Cardiac septum (tissue), 1 donor: ENCODE measurements around the gene KCND3. TPM values are rescaled to one million over a fixed set of nuclear protein-coding genes. Genes with fewer than 3 reads are reported as not detected.

ENCODE experiments used
- DNase-seq: peaks from one replicate; pipeline ENCODE4 v3.0.0-alpha.2; 2020; ENCODE audit warnings: low spot score
- intact Hi-C: fragments of 100-400 bp; cut with DNase I; formaldehyde crosslinking; loops from one replicate; pipeline ENCODE4 v1.14.0; 2022
- total RNA-seq: library from RNA; stranded (reverse); fragmentation: NEBNext Ultra II Directional; extraction: Animal tissue kit (Norgen Biotek cat#: 25700); gene quantifications from one replicate; pipeline ENCODE4 v1.2.1, GENCODE V29; 2021
- donor health status: DM: no; HTN: no; CAD: no.

KCND3 gene
- total RNA-seq, 1 donor from 2014 or later: 14.2 TPM

- intact Hi-C loops: loop anchor here (2.0 to 5.0 kb wide), 4 partner anchors 88 to 188 kb away; no protein-coding TSS in a partner anchor
These were observed 784 bp upstream of the KCND3 start for GRCh38 chr1:111990026-111990877.

GRCh38 chr1:111988743-111989453, 570 bp downstream of the KCND3 start:
- intact Hi-C loops: loop anchor here (5.0 kb wide), 1 partner anchor 68 kb away; no protein-coding TSS in a partner anchor
- no peak for DNase-seq

More at GRCh38 chr1:111990026-111990877, 784 bp upstream of the KCND3 start:
- no peak for DNase-seq

GRCh38 chr1:111988377-111988742, 1.1 kb downstream of the KCND3 start:
- intact Hi-C loops: loop anchor here (5.0 kb wide), 1 partner anchor 69 kb away; no protein-coding TSS in a partner anchor

GRCh38 chr1:111987502-111987901, 2.0 kb downstream of the KCND3 start:
- intact Hi-C loops: loop anchor here (2.0 to 5.0 kb wide), 2 partner anchors 39 to 70 kb away; no protein-coding TSS in a partner anchor
- no peak for DNase-seq

More at GRCh38 chr1:111988377-111988742, 1.1 kb downstream of the KCND3 start:
- no peak for DNase-seq

GRCh38 chr1:111983500-111983899, 6.0 kb downstream of the KCND3 start:
- intact Hi-C loops: no loop called here
- DNase-seq: no peak

GRCh38 chr1:111982428-111982827, 7.0 kb downstream of the KCND3 start:
- intact Hi-C loops: no loop called here
- DNase-seq: no peak

GRCh38 chr1:111981871-111982270, 7.6 kb downstream of the KCND3 start:
- intact Hi-C loops: no loop called here

GRCh38 chr1:111981090-111981489, 8.4 kb downstream of the KCND3 start:
- intact Hi-C loops: no loop called here
- no peak for DNase-seq

More at GRCh38 chr1:111981871-111982270, 7.6 kb downstream of the KCND3 start:
- DNase-seq: no peak

GRCh38 chr1:111980686-111981085, 8.8 kb downstream of the KCND3 start:
- no peak for DNase-seq
- intact Hi-C loops: no loop called here

GRCh38 chr1:111978695-111979094, 10.8 kb downstream of the KCND3 start:
- intact Hi-C loops: no loop called here
- no peak for DNase-seq

- intact Hi-C loops: no loop called here
- no peak for DNase-seq
These were observed 12.1 kb downstream of the KCND3 start for GRCh38 chr1:111977378-111977777.

- intact Hi-C loops: no loop called here
- DNase-seq: no peak
These were observed 12.6 kb downstream of the KCND3 start for GRCh38 chr1:111976842-111977241.

- no peak for DNase-seq
- intact Hi-C loops: no loop called here
These were observed 13.1 kb downstream of the KCND3 start for GRCh38 chr1:111976332-111976731.

- DNase-seq: no peak
- intact Hi-C loops: no loop called here
These were observed 16.2 kb downstream of the KCND3 start for GRCh38 chr1:111973150-111973790.

GRCh38 chr1:111971396-111971795, 18.1 kb downstream of the KCND3 start:
- intact Hi-C loops: no loop called here

GRCh38 chr1:111968511-111968910, 21.0 kb downstream of the KCND3 start:
- intact Hi-C loops: no loop called here

More at GRCh38 chr1:111971396-111971795, 18.1 kb downstream of the KCND3 start:
- DNase-seq: no peak

GRCh38 chr1:111967886-111968285, 21.6 kb downstream of the KCND3 start:
- intact Hi-C loops: no loop called here
- no peak for DNase-seq

More at GRCh38 chr1:111968511-111968910, 21.0 kb downstream of the KCND3 start:
- no peak for DNase-seq

- intact Hi-C loops: no loop called here
- DNase-seq: no peak
These were observed 22.3 kb downstream of the KCND3 start for GRCh38 chr1:111967067-111967690.

GRCh38 chr1:111965781-111966443, 23.6 kb downstream of the KCND3 start:
- DNase-seq: no peak
- intact Hi-C loops: no loop called here
